Neural cell (in vitro differentiated cells): ENCODE data around the gene PIK3R1.

Source experiments
- EP300 ChIP-seq: fragments of 450-650 bp; conservative IDR thresholded peaks from 2 replicates; pipeline ENCODE4 v1.6.1; 2014; ENCODE audit warnings: antibody characterized with exemption, mild to moderate bottlenecking, moderate library complexity; ENCODE audit not compliant: poor library complexity, severe bottlenecking
- MXI1 ChIP-seq: fragments of 450-650 bp; conservative IDR thresholded peaks from 2 replicates; pipeline ENCODE4 v1.6.1; 2014; ENCODE audit warnings: antibody characterized with exemption, mild to moderate bottlenecking; ENCODE audit not compliant: poor library complexity, severe bottlenecking
- POLR2AphosphoS5 ChIP-seq: IDR thresholded peaks from 2 replicates; pipeline ENCODE4 v1.6.1; 2012
- RAD21 ChIP-seq: fragments of 450-650 bp; conservative IDR thresholded peaks from 2 replicates; pipeline ENCODE4 v1.6.1; 2014; ENCODE audit warnings: antibody characterized with exemption, mild to moderate bottlenecking, moderate library complexity
- TF ChIP-seq, protein P1 (sequence below): fragments of 450-650 bp; IDR thresholded peaks from 2 replicates; pipeline ENCODE4 v1.5.1; 2014; ENCODE audit warnings: antibody characterized with exemption, mild to moderate bottlenecking, moderate library complexity; ENCODE audit not compliant: poor library complexity, severe bottlenecking

DNA sequence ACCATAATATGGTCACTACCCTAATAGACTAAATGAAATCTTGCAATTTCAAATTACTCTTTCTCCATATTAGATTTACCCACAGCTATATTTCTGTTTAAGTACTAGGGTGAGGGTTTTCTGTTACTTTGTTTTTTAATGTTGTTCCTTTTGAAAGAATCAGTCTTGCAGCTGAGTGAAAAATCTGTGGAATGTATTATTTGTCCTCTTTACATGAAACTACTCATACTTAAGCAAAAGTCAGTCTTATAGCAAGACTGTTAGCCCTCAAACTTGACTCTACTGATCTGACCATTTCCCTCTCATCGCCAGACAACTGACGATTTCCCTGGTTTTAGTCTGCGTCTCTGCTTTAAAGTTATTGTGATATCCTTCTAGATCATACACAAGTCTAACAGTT, 84.0 kb downstream of the PIK3R1 start:
- TF ChIP-seq, protein P1, sequence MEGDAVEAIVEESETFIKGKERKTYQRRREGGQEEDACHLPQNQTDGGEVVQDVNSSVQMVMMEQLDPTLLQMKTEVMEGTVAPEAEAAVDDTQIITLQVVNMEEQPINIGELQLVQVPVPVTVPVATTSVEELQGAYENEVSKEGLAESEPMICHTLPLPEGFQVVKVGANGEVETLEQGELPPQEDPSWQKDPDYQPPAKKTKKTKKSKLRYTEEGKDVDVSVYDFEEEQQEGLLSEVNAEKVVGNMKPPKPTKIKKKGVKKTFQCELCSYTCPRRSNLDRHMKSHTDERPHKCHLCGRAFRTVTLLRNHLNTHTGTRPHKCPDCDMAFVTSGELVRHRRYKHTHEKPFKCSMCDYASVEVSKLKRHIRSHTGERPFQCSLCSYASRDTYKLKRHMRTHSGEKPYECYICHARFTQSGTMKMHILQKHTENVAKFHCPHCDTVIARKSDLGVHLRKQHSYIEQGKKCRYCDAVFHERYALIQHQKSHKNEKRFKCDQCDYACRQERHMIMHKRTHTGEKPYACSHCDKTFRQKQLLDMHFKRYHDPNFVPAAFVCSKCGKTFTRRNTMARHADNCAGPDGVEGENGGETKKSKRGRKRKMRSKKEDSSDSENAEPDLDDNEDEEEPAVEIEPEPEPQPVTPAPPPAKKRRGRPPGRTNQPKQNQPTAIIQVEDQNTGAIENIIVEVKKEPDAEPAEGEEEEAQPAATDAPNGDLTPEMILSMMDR: no peak
- no peak for TF ChIP-seq POLR2AphosphoS5
- TF ChIP-seq EP300: no peak
- no peak for TF ChIP-seq RAD21
- TF ChIP-seq MXI1: no peak
